ACC112 (cell line): ENCODE measurements around the gene EXTL1.

Experiments used
- H2AFZ ChIP-seq: fragments of 200-600 bp; sonication (generic); one replicate; pipeline ENCODE4 v1.6.0; 2017; ENCODE audit warnings: antibody characterized with exemption, low read length; ENCODE audit not compliant: unreplicated experiment
- H3K27ac ChIP-seq: fragments of 200-600 bp; sonication (generic); 2 replicates; pipeline ENCODE4 v1.5.1; 2014; ENCODE audit warnings: low read depth, mild to moderate bottlenecking, antibody characterized with exemption, low read length, moderate library complexity
- H3K27me3 ChIP-seq: fragments of 200-600 bp; sonication (generic); 2 replicates; pipeline ENCODE4 v1.6.1; 2014; ENCODE audit warnings: mild to moderate bottlenecking, antibody characterized with exemption, low read length, moderate library complexity, mixed read lengths; ENCODE audit not compliant: insufficient read depth
- H3K36me3 ChIP-seq: fragments of 200-600 bp; sonication (generic); 2 replicates; pipeline ENCODE4 v1.6.1; 2016; ENCODE audit warnings: mild to moderate bottlenecking, antibody characterized with exemption, low read length, moderate library complexity, mixed read lengths; ENCODE audit not compliant: insufficient read depth
- H3K4me1 ChIP-seq: fragments of 200-600 bp; sonication (generic); one replicate; pipeline ENCODE4 v1.6.1; 2016; ENCODE audit warnings: low read length, mixed read lengths; ENCODE audit not compliant: insufficient read depth, unreplicated experiment, control insufficient read depth
- H3K4me3 ChIP-seq: fragments of 200-600 bp; sonication (generic); 2 replicates; pipeline ENCODE4 v1.5.1; 2014; ENCODE audit warnings: mild to moderate bottlenecking, low read depth, low read length
- H3K79me2 ChIP-seq: fragments of 200-600 bp; sonication (generic); one replicate; pipeline ENCODE4 v1.6.0; 2016; ENCODE audit warnings: low read length; ENCODE audit not compliant: control insufficient read depth, unreplicated experiment, insufficient read depth

The EXTL1 gene

DNA sequence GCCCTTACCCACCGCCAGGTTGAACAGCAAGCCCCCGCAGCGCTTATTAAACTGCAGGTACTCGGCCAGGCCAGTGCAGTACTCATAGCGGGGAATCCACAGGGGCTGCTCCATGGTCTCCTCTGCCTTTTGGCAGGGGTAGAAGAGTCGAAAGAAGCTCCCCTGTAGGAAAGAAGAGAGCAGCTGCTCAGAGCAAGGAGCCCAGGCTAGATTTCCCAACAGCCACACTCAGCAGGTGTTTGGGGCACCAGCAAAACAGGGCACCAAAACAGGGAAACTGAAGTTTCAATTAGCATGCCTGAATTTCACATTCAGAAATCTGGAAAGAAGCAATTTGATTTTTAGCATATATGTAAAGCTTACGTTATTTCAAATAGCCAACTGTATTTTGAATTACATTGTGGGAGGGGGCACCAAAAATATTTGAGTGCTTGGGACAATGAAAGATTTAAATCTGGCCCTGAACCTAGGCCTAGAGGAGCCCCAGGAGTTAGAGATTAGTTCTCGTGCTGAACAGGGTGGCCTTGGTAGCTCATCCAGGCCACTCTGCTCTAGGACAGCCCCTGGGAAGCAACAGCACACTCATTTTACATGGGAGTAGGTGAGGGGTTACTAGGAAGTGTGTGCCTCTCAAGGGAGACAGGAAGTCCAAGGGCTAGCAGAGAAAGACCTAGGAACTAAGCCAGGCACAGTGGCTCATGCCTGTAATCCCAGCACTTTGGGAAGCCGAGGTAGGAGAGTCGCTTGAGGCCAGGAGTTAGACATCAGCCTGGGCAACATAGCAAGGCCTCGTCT is 31.9 kb upstream of the EXTL1 start:
- Histone ChIP-seq H3K79me2 (peaks cover 2% of the 10 kb centered on the region), H3K27me3 (no peaks in the 10 kb centered on the region), H3K27ac (no peak overlapping the region), H3K4me1 (peaks cover 11% of the 10 kb centered on the region), H2AFZ (no peak overlapping the region), H3K4me3 (no peak overlapping the region), H3K36me3 (0 out of 2 replicates have a peak, but pooled peaks cover 12% of the 10 kb centered on the region)

DNA sequence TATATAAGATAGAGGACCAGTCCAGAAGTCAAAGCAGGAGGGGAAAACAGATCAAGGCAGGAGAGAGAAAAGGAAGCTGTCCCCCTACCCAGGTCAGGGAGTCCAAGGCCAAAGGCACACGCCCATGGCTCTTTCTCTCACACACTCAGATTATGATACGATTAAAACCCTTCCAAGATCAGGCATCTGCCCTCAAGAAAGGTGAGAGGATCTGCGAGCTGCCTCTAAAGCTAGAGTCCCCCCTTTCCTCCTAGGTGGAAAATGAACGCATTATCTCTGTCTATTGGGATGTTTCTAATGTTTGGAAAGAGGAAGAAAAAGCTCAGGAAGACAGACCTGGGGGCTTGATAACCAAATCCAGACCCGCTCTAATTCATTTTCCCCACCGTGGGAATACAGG is 31.3 kb upstream of the EXTL1 start:
- Histone ChIP-seq H2AFZ (no peak overlapping the region), H3K4me1 (peaks cover 11% of the 10 kb centered on the region), H3K36me3 (0 out of 2 replicates have a peak, but pooled peaks cover 12% of the 10 kb centered on the region), H3K4me3 (no peak overlapping the region), H3K27me3 (no peaks in the 10 kb centered on the region), H3K27ac (no peak overlapping the region), H3K79me2 (peaks cover 2% of the 10 kb centered on the region)

DNA sequence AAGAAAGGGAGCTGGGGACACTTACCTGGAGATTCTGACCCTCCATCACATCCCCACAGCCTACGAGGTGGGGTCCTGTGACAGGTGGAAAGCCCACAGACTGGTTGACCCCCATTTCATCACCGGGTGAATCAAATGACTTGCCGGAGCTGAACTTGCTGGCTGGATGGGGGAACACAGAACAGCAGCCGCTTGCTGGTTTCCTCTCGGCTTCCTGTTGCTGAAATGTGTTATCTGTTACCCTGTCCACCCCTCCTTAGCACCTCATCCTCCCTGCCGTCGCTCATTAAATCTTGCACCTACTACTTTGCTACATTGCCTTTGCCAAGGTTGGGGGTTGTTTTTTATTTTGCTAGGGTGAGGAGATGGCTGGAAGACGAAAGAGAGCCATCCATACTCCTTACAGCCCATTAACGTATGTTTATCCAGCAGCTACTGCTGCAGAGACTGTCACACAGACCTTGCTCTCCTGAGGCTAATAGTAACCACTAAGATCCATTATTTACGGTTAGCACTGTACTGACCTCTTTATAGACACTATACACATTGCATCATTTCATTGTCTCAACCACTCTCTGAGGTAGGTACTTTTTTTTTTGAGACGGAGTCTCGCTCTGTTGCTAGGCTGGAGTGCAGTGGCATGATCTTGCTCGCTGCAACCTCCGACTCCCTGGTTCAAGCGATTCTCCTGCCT is 30.7 kb upstream of the EXTL1 start:
- Histone ChIP-seq H3K4me3 (no peak overlapping the region), H3K27me3 (no peaks in the 10 kb centered on the region), H3K79me2 (peaks cover 2% of the 10 kb centered on the region), H3K36me3 (0 out of 2 replicates have a peak, but pooled peaks cover 6% of the 10 kb centered on the region), H2AFZ (no peak overlapping the region), H3K4me1 (peaks cover 11% of the 10 kb centered on the region), H3K27ac (no peak overlapping the region)

DNA sequence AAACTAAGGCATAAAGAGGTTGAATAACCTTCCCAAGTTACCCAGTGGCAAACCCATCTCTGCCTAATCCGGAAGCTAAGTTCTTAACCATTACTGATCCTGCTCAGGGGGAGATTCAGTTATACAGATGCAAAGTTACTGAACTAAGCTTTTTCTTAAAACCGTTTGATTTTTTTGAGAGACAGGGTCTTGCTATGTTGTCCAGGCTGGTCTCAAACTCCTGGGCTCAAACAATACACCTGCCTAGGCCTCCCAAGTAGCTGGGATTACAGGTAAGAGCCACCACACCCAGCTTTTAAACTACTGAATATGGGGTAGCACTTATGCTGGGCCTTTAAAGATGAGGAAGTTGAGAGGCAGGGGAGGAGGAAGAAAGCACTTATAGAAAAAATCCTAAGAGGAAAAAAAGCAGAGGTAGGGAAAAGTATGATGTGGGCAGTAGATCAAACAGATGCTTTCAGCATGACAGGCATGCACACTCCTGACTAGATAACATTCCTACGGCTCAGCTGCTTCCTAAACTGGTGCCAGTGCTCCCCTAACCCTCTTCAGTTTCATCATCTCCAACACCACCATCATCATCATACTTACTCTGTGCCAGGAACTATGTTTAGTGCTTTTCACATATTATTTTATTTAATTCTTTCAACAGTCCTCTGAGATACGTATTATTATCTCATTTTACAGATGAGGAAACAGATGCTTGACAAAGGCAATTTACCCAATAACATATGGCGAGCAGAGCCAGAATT is 29.5 kb upstream of the EXTL1 start:
- H3K4me1 ChIP-seq, result peaks cover 17% of the 10 kb centered on the region
- no peak overlapping the region for H2AFZ ChIP-seq
- no peaks in the 10 kb centered on the region for H3K27me3 ChIP-seq
- H3K4me3 ChIP-seq, result no peak overlapping the region
- H3K36me3 ChIP-seq, result no peaks in the 10 kb centered on the region
- H3K79me2 ChIP-seq, result peaks cover 2% of the 10 kb centered on the region
- no peak overlapping the region for H3K27ac ChIP-seq

DNA sequence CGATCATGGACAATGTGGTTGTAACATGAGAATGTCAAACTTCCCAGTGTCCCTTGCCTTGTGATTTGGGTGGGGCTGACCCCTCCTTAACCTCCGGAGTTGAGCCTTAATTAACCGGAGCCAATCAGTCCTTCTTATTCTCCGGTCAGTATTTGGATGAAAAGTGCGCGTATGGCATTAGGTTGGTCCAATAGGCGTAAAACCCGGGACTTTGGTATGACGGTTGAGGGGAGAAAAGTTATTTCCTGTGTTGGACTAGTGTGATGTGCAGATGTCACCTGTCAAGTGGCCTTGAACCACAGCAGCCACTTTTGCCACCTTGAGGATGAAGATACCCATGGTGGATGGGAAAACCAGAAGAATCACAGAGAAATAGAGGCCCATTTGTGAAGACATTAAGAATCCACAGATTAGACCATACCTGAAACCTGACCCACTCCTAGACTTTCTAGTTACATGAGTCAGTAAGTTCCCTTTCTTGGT is 28.8 kb upstream of the EXTL1 start:
- no peaks in the 10 kb centered on the region for H3K27me3 ChIP-seq
- no peaks in the 10 kb centered on the region for H3K36me3 ChIP-seq
- H3K79me2 ChIP-seq, result peaks cover 2% of the 10 kb centered on the region
- peaks cover 21% of the 10 kb centered on the region for H3K4me1 ChIP-seq
- no peak overlapping the region for H3K27ac ChIP-seq
- no peak overlapping the region for H3K4me3 ChIP-seq
- H2AFZ ChIP-seq, result no peak overlapping the region

DNA sequence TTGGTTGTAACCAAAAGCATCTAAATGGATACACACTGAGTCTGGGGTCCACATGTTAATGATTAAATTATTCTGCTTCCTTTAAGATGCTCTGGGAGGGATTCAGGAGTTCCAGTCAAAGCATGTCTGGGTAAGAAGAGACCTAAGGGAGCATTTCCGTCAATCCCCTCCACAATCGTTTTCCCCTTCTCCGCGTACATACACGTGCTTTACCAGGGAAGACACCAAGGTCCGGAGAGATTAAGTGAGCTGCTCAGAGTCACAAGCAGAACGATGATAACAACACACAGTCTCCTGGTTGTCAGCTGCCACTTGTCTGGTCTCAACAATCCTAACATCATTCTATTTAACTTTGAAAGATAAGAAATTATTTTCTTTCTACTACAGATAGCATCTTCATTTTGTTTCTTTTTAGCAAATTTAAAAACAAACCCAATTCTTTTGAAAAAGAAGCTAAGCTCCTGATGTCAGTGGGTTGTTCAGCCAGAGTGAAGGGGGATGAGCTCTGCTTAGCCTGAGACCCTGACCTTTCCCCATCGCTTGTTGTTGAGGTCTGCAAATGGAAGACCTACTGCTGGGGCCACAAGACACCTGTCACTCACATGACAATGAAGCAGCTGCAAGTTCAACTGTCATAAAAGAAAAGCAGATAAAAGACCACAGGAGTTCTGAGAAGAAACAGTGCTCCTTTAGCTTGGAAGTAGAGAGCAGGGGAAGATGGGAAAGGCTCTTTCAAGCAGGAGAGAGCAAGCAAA is 28.2 kb upstream of the EXTL1 start:
- Histone ChIP-seq H3K27ac (no peak overlapping the region), H3K4me1 (peaks cover 21% of the 10 kb centered on the region), H3K79me2 (peaks cover 2% of the 10 kb centered on the region), H3K4me3 (no peak overlapping the region), H3K36me3 (no peaks in the 10 kb centered on the region), H3K27me3 (no peaks in the 10 kb centered on the region), H2AFZ (no peak overlapping the region)

DNA sequence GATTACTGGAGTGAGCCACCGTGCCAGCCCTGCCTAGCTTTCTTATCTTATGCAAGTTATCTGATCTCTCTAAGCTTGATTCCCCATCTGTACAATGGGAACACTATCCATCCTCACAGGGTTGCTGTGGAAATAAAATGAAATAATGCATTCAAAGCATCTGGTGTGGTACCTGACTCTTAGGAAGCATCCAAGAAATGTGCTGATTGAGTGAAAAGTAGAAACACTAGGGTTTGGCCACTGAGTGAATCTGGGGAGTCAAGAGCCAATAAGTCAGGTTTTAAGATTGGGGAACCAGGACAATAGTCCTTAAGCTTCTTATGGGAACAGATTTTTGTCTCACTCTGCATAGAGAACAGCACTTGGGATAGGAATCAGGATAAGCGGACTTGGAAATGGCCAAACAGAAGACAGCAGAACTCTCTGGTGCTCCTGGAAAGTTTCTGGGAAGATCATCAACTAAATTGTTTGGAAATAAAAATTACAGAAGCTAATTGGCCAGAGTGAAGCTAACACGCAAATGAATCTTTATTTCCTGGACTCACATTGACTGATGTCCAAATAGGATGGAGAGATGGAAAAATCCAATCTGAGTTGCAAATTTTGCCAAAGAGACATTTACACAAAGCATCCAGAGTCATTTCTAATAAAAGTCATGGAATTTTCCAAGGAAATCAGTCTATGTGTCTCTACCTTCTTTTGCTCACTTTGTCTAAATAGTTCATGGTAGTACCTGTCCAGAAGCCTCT is 27.0 kb upstream of the EXTL1 start:
- Histone ChIP-seq H3K4me1 (peaks cover 24% of the 10 kb centered on the region), H3K79me2 (peaks cover 2% of the 10 kb centered on the region), H3K27me3 (no peaks in the 10 kb centered on the region), H3K27ac (no peak overlapping the region), H3K36me3 (no peaks in the 10 kb centered on the region), H2AFZ (no peak overlapping the region), H3K4me3 (no peak overlapping the region)

DNA sequence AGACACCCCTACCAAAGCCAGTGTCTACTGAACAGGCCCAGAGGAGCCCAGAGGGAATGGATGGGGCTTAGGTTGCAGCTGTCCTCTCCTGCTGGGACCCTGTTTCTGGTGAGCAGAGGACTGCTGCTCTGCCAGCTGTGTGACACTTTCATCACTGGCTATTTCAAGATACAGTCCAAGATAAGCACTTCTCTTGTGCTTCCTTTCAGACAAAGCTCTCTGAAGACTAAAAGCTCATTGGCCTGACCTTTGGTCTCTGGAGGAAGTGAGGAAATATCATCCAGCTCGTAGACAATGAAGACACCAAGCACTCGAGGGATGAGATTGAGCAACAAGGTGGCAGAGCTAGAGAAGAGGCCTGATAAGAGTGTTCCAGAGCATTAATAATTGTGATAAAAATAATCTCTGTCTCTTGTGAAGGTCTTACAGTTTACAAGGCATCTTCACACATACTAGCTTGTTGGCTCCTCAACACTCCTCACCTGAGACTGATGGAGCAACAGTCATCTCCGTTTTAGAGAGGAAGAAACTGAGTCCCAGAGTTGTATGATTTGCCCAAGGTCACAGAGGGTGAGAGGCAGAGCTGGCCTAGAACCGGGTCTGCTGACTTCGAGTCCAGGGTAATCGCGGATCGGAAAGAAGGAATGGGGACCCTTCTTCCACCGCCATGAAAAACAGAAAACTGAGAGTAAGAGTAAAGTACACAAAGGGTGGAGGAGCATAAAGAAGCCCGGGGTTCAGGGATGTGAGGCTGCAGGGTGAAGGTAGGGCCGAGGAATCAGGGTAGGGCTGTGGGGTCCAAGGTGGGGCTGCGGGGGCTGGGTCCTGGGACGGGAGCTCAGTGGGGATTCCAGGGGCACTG is 24.4 kb upstream of the EXTL1 start:
- Histone ChIP-seq H3K4me1 (peaks cover 14% of the 10 kb centered on the region), H3K27me3 (no peaks in the 10 kb centered on the region), H2AFZ (peak overlapping the region; percentile 97), H3K79me2 (peaks cover 2% of the 10 kb centered on the region), H3K27ac (peak overlapping the region; percentile 13), H3K4me3 (peak overlapping the region; percentile 86), H3K36me3 (no peaks in the 10 kb centered on the region)
